Adipose tissue (tissue), 3 donors: ENCODE data around the gene LMCD1. TPM values are rescaled to one million over a fixed set of nuclear protein-coding genes. Genes with fewer than 3 reads are reported as not detected.
"Not testable (repeated sequence)": the region's sequence is repeated elsewhere in the genome, so short reads cannot be mapped to it uniquely, and the experiment has no call there.

ENCODE experiments used
- H3K27ac ChIP-seq: one replicate; pipeline ENCODE4 v1.5.1; 2013; ENCODE audit warnings: low read depth, low read length
- WGBS, 3 donors: extraction: QIAGEN DNeasy Blood & Tissue Kit; methylation state at CpG; one replicate each; pipeline ENCODE4 v1.1.7; 2013; 5-methylcytosine and 5-hydroxymethylcytosine counted together
- polyA plus RNA-seq, 3 donors: library from polyadenylated mRNA; stranded (reverse); fragments of 200-250 nt; gene quantifications; one replicate each; pipeline ENCODE4 v1.2.3, GENCODE V29; 2013
- donor health status: healthy with polysubstance abuse.
- donor health status: Bipolar disorder and iron deficiency.
- donor health status: healthy.

Gene LMCD1
- polyA plus RNA-seq, 3 donors, result 28.7 to 217 (median 79.1) TPM

GRCh38 chr3:8567784-8568575 is 66.4 kb downstream of the LMCD1 start:
- H3K27ac ChIP-seq, result no peak overlapping the region

DNA sequence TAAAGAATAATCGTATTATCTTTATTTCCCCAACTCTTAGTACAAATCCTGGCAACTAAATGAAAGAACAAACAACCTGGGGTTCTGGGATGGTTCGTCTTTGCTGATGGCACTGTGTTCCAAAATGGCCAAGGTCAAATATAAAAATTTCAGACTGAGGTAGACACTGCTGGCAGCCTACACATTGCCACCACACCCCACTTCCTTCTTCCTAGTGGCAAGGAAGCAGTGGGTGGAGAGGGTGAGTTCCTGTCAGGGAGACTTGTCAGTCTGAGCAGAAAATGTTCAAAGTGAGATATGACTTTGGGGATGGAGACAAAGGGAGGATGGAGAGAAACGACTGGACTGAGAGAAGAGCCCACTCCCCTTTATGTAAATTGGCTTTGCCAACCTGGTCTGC is 69.6 kb downstream of the LMCD1 start:
- no peak overlapping the region for H3K27ac ChIP-seq

More at GRCh38 chr3:8567784-8568575, 66.4 kb downstream of the LMCD1 start:
- 71 to 92% (median 84%) methylated on average over 7 of the region's 7 CpGs for WGBS, 3 donors

GRCh38 chr3:8573342-8573926 is 71.8 kb downstream of the LMCD1 start:
- WGBS, 3 donors, result 53 to 78% (median 62%) methylated on average over 4 of the region's 4 CpGs
- H3K27ac ChIP-seq, result no peak overlapping the region

More for the DNA sequence above, 69.6 kb downstream of the LMCD1 start:
- WGBS, 3 donors, result 51 to 73% (median 66%) methylated on average over 2 to 3 of the region's 3 CpGs

DNA sequence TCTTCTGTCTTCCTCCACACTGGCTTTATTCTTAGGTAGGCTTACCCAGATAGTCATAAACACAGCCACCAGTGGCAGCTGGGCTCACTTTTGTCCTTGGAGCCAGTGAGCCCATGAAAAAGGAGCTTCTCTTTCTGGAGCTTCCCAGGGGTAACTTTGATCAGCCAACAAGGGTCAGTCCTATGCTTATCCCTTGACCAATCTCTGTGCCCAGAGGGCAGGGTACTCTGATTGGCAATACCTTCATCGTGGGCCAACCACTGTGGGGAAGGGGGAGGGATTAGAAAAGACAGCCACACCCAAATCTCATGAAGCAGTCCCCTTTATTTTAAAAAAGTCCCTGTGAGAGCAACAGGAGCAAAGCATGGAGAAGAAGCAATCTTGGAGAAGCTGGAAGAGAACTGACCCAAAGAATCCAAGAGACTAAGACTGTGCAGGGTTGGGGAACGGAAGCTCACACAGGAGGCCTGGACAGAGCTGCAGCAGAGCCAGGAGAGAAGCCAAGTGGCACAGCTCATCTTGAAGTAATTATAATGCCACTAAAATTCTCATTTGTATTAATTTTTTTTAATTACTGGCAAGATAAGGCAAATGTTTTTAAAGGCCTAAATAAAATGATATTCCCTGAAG is 72.5 kb downstream of the LMCD1 start:
- 73 to 81% (median 78%) methylated on average over 2 of the region's 2 CpGs for WGBS, 3 donors
- H3K27ac ChIP-seq, result no peak overlapping the region

GRCh38 chr3:8574670-8575322 is 73.2 kb downstream of the LMCD1 start:
- H3K27ac ChIP-seq, result no peak overlapping the region

GRCh38 chr3:8575364-8576104 is 73.9 kb downstream of the LMCD1 start:
- 85 to 93% (median 87%) methylated on average over 5 of the region's 5 CpGs for whole genome bisulfite sequencing, 3 donors

More at GRCh38 chr3:8574670-8575322, 73.2 kb downstream of the LMCD1 start:
- WGBS, 3 donors, result 72 to 86% (median 76%) methylated on average over 5 of the region's 5 CpGs

GRCh38 chr3:8576436-8576835 is 74.8 kb downstream of the LMCD1 start:
- no peak overlapping the region for H3K27ac ChIP-seq
- 80 to 88% (median 88%) methylated on average over 6 of the region's 6 CpGs for WGBS, 3 donors

More at GRCh38 chr3:8575364-8576104, 73.9 kb downstream of the LMCD1 start:
- H3K27ac ChIP-seq, result no peak overlapping the region

GRCh38 chr3:8576841-8577571 is 75.4 kb downstream of the LMCD1 start:
- H3K27ac ChIP-seq, result no peak overlapping the region
- 86 to 97% (median 86%) methylated on average over 5 of the region's 5 CpGs for WGBS, 3 donors

- 77 to 88% (median 79%) methylated on average over 4 of the region's 4 CpGs for WGBS, 3 donors
- no peak overlapping the region for H3K27ac ChIP-seq
Measured at GRCh38 chr3:8578282-8578681, 76.7 kb downstream of the LMCD1 start.

- WGBS, 3 donors, result 38 to 78% (median 41%) methylated on average over 5 of the region's 5 CpGs
- no peak overlapping the region for H3K27ac ChIP-seq
Measured at GRCh38 chr3:8579096-8579495, 77.5 kb downstream of the LMCD1 start.

- 82 to 87% (median 83%) methylated on average over 5 of the region's 5 CpGs for WGBS, 3 donors
- no peak overlapping the region for H3K27ac ChIP-seq
Measured at GRCh38 chr3:8579943-8580342, 78.3 kb downstream of the LMCD1 start.

DNA sequence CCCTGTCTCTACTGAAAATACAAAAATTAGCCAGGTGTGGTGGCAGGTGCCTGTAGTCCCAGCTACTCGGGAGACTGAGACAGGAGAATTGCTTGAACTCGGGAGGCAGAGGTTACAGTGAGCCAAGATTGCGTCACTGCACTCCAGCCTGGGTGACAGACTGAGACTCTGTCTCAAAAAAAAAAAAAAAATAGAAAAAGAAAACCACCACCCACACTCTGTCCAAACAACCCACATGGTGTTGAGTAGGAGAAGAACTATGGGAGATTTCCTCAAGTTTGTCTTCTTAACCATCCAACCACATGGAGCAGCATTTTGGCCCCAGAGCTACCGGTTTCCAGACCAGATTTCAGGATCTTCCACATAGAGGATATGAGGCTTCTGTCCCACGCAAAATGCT is 78.8 kb downstream of the LMCD1 start:
- H3K27ac ChIP-seq, result not testable (repeated sequence)
- 77 to 82% (median 78%) methylated on average over 5 of the region's 5 CpGs for WGBS, 3 donors

GRCh38 chr3:8581373-8581772 is 79.8 kb downstream of the LMCD1 start:
- 43 to 91% (median 89%) methylated on average over 3 of the region's 3 CpGs for WGBS, 3 donors
- H3K27ac ChIP-seq, result no peak overlapping the region

GRCh38 chr3:8581806-8582445 is 80.3 kb downstream of the LMCD1 start:
- H3K27ac ChIP-seq, result no peak overlapping the region
- WGBS, 3 donors, result 90 to 94% (median 93%) methylated on average over 6 of the region's 6 CpGs

- no peak overlapping the region for H3K27ac ChIP-seq
- WGBS, 3 donors, result 84 to 93% (median 84%) methylated on average over 2 of the region's 2 CpGs
Measured at GRCh38 chr3:8584661-8585060, 83.0 kb downstream of the LMCD1 start.

- 67 to 85% (median 71%) methylated on average over 6 of the region's 6 CpGs for WGBS, 3 donors
- no peak overlapping the region for H3K27ac ChIP-seq
Measured at GRCh38 chr3:8589880-8590556, 88.4 kb downstream of the LMCD1 start.
